ENCODE measurements around the gene GPSM3.

Gene GPSM3

GRCh38 chr6:32173051-32173727 lies 19.3 kb downstream of the GPSM3 start:
- DNase-seq = no peak

- DNase-seq = no peak
Observed at GRCh38 chr6:32171234-32171633, 21.2 kb downstream of the GPSM3 start.

- no peak for DNase-seq
Observed at GRCh38 chr6:32170294-32170693, 22.1 kb downstream of the GPSM3 start.

GRCh38 chr6:32168807-32169591 lies 23.4 kb downstream of the GPSM3 start:
- no peak for DNase-seq

- DNase-seq = no peak
Observed at GRCh38 chr6:32168350-32168749, 24.1 kb downstream of the GPSM3 start.

GRCh38 chr6:32167761-32168262 lies 24.6 kb downstream of the GPSM3 start:
- DNase-seq = no peak

- no peak for DNase-seq
Observed at GRCh38 chr6:32167154-32167760, 25.2 kb downstream of the GPSM3 start.

GRCh38 chr6:32166411-32167061 lies 25.9 kb downstream of the GPSM3 start:
- DNase-seq = no peak

GRCh38 chr6:32164295-32164694 lies 28.1 kb downstream of the GPSM3 start, which contains the start of gene EGFL8:
EGFL8 (plus strand) TSS chr6:32164595; CDS start chr6:32166166, 1,571 bp downstream.
- no peak for DNase-seq

- DNase-seq = no peak
Observed at GRCh38 chr6:32163559-32164258, 28.7 kb downstream of the GPSM3 start.

GRCh38 chr6:32158052-32158451 lies 34.4 kb downstream of the GPSM3 start:
- no peak for DNase-seq

- no peak for DNase-seq
Observed at GRCh38 chr6:32156891-32157290, 35.6 kb downstream of the GPSM3 start.

- no peak for DNase-seq
Observed at GRCh38 chr6:32154514-32155161, 37.8 kb downstream of the GPSM3 start.

GRCh38 chr6:32153564-32154513 lies 38.6 kb downstream of the GPSM3 start, which contains the start of gene PPT2:
PPT2 (plus strand) TSS chr6:32154141; CDS start chr6:32154595, 454 bp downstream.
- DNase-seq = peak; percentile 94

- no peak for DNase-seq
Observed at GRCh38 chr6:32152769-32153563, 39.5 kb downstream of the GPSM3 start.

GRCh38 chr6:32151863-32152768 lies 40.3 kb downstream of the GPSM3 start, which contains the start of gene PRRT1:
PRRT1 (minus strand) TSS chr6:32151939; CDS start chr6:32151827, 112 bp downstream.
- no peak for DNase-seq

- DNase-seq = no peak
Observed at GRCh38 chr6:32151181-32151862, 41.1 kb downstream of the GPSM3 start.
